Activated T-cell treated with anti-CD3 and anti-CD28 coated beads for 24 hours (primary cell): Measurements from ENCODE around the gene SOS2.
"Not testable (repeated sequence)": the region's sequence is repeated elsewhere in the genome, so short reads cannot be mapped to it uniquely, and the experiment has no call there.

Experiments used
- DNase-seq: peaks from one replicate; pipeline ENCODE4 v3.0.0-alpha.2; 2020; ENCODE audit warnings: low read depth

Gene SOS2

DNA sequence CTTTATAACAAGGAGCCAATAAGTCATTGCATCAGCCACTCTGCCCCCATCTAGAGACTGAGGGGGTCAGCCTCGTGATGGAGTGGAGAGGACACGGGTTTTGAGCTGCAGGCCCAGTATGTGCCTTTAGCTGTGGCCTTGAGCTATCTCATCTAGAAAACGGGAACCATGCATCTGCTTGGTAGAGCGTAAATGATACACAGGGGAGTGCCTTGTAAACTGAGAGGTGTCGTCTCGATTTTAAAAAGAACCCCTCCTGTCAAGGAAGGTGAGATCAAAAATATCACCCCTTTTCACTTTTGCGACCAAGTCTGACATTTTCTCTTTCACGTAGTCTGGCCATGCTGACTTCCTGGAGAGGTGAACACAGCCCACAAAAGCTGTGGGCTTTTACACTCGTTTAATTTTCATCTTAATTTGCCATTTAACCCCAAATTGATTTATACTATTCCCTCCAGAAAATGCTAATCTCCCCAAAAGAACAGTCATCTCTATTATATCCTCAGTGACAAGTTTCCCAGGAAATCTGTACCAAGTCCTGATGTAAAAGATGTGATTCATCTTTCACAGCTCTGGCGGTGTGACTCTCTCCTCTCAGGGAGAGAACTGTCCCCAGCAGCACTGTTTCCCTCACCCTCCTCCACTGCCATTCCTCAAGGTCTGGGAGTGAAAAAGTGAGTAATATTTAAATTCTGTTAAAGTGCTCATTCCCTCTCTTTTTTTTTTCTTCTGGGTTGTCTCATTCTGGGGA lies 145.6 kb downstream of the SOS2 start:
- no peak for DNase-seq

- DNase-seq, result no peak
Measured at GRCh38 chr14:50084666-50085065, 146.7 kb downstream of the SOS2 start.

DNA sequence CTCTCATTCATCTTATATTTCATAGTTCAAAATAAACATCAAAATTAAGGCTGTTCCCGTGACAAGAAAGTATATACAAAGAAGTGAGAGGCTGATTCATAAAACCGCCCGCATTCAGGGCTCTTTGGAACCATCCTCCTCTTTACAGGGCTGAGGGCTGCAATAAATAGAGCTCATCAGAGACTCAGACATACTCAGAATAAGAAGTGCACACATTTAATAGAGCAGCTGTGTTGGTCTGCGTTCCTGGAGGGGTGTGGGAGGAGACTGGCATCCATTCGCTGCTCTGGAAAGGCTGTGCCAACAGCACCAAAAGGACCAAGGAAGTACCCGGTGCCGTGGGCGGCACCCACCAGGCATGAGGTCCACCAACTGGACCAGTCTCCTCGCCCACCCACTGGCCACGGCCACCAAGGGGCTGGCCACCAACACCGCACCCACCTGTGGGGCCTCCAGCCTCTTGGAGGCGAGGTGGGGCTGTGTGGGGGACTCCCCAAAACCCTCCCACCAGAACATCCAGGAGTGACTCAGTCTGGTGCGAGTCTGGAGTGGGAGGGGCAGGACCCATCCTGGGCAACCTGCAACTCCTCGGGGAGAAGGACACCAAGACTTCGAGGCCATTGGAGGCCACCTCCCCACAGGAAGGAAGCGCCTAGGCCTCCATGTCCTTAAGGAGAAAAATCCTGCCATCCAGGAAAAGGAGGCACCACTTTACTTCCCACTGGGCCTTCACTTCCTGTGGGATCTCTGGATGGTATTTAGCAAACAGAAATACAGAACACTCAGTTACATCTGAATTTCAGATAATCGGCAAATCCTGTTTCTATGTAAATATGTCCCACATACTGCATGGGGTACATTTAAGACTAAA lies 147.7 kb downstream of the SOS2 start:
- peak; percentile 52 for DNase-seq

GRCh38 chr14:50082784-50083466 lies 148.5 kb downstream of the SOS2 start:
- peak; percentile 79 for DNase-seq

DNA sequence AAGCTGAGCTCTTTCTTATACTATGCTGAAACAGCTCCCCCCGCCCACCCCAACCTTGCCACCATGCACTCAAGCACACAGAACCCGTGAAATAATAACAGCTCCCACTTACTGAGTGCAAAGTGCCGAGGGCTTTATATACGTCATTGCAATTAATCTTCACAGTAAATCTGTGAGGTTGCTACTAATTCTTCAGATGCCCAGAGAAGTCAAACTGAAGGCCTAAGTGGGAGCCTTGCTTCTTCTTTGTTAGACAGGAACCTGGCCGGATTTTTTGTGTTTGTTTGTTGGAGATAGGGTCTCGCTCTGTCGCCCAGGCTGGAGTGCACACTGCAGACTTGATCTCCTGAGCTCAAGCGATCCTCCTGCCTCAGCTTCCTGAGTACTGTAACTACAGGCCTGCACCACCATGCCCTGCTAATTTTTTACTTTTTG lies 149.1 kb downstream of the SOS2 start:
- no peak for DNase-seq

DNA sequence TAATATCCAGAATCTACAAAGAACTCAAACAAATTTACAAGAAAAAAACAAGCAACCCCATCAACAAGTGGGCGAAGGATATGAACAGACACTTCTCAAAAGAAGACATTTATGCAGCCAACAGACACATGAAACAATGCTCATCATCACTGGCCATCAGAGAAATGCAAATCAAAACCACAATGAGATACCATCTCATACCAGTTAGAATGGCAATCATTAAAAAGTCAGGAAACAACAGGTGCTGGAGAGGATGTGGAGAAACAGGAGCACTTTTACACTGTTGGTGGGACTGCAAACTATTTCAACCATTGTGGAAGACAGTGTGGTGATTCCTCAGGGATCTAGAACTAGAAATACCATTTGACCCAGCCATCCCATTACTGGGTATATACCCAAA lies 152.3 kb downstream of the SOS2 start:
- not testable (repeated sequence) for DNase-seq

GRCh38 chr14:50073663-50074062 lies 157.7 kb downstream of the SOS2 start:
- DNase-seq, result not testable (repeated sequence)

GRCh38 chr14:50072395-50072794 lies 159.0 kb downstream of the SOS2 start:
- DNase-seq, result no peak

- DNase-seq, result no peak
Measured at GRCh38 chr14:50070840-50071548, 160.4 kb downstream of the SOS2 start.

GRCh38 chr14:50070230-50070629 lies 161.1 kb downstream of the SOS2 start:
- no peak for DNase-seq

DNA sequence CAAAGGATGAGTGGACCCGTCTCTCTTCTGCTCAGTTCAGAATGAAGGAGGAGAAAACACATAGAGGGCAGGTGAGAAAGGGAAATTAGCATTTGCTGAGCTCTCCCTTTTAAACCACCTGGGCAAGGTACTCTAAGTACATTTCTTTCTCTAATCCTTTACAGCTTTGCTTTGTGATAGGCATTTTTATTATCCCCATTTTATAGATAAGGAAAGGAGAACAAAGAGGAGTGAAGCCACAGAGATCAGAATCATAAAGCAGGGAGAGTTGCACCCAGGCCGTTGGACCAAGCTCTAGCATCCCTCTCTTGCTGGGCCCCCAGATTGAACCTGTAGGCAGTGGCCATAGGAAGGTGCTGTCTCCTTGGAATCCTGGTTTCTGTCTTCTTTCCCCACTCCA lies 162.1 kb downstream of the SOS2 start:
- DNase-seq, result no peak

DNA sequence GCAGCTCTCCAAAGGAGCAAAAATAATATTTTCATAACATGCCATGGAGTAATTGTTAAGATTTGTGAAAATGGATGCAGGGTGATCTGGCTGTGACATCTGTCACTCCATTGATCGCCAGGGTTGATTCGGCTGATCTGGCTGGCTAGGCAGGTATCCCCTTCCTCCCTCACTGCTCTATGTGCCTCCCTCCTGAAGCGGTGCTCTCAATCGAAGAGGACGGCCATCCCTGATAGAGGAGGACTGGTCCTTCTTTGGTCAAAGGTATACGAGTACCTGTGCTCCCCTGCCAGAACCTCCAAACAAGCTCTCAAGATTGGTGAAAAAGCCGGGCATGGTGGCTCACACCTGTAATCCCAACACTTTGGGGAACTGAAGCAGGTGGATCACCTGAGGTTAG lies 162.9 kb downstream of the SOS2 start:
- no peak for DNase-seq

GRCh38 chr14:50067723-50068495 lies 163.5 kb downstream of the SOS2 start:
- no peak for DNase-seq
